Memory B cell (primary cell): ENCODE data around the gene TRIM16.
"Not testable (repeated sequence)": the region's sequence is repeated elsewhere in the genome, so short reads cannot be mapped to it uniquely, and the experiment has no call there.

Source experiments
- ATAC-seq: fragments of 150-1000 bp; cut with Tn5 transposase; 2 replicates; pipeline ENCODE4 v1.10.0; 2021; ENCODE audit warnings: low read depth, mild to moderate bottlenecking, moderate library complexity
- DNase-seq, 2 donors: peaks; one replicate each; pipeline ENCODE4 v3.0.0; 2022; ENCODE audit warnings: low spot score in 2 of 2
- H3K27ac Mint-ChIP-seq: one replicate; pipeline ENCODE4 v1.8.0; 2022; ENCODE audit warnings: mild to moderate bottlenecking, moderate library complexity, mixed read lengths
- H3K27me3 Mint-ChIP-seq: one replicate; pipeline ENCODE4 v1.8.0; 2022; ENCODE audit warnings: mixed read lengths
- H3K36me3 Mint-ChIP-seq: one replicate; pipeline ENCODE4 v1.8.0; 2022; ENCODE audit warnings: mild to moderate bottlenecking, mixed read lengths
- H3K4me1 Mint-ChIP-seq: one replicate; pipeline ENCODE4 v1.8.0; 2022; ENCODE audit warnings: mixed read lengths
- H3K4me3 Mint-ChIP-seq: one replicate; pipeline ENCODE4 v1.8.0; 2022; ENCODE audit warnings: mild to moderate bottlenecking, moderate library complexity, mixed read lengths
- H3K9me3 Mint-ChIP-seq: one replicate; pipeline ENCODE4 v1.8.0; 2022; ENCODE audit warnings: mixed read lengths

Gene TRIM16

GRCh38 chr17:15650741-15651582 is 33.1 kb downstream of the TRIM16 start:
- Mint-ChIP-seq H3K9me3 (no peaks in the 10 kb centered on the region), H3K27me3 (no peaks in the 10 kb centered on the region), H3K36me3 (peaks cover 8% of the 10 kb centered on the region), H3K4me3 (no peak overlapping the region), H3K4me1 (no peaks in the 10 kb centered on the region), H3K27ac (no peak overlapping the region)
- ATAC-seq (no peak), DNase-seq (no peak)

DNA sequence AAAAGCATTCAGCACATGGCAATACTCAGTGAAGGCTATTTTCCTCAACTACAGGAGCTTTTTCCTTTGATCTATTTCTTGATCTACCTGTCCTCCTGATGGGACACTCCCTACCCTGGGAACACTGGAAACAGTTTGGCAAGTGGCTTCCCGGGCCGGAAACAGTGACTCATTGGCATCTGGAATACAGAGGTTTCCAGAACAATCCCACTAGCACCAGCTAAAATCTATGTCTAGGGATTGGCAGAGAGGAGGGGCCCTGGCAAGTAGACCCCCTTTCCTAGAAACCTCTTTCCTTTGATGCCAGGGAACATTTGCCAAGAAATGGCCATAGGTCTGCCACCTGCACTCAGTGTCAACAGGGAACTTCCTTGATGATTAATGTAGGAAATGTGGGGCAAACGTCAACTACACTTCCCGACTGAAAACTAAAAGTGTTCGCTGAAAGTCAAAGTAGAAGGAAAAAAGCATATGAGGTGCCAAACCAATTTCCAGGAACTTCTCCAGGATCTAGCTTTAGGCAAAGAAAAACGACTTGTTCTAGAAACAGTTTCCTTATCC is 34.2 kb downstream of the TRIM16 start:
- Mint-ChIP-seq H3K27me3 (no peaks in the 10 kb centered on the region), H3K4me1 (no peaks in the 10 kb centered on the region), H3K9me3 (no peaks in the 10 kb centered on the region), H3K36me3 (peaks cover 8% of the 10 kb centered on the region), H3K27ac (no peak overlapping the region), H3K4me3 (no peak overlapping the region)
- no peak for ATAC-seq
- no peak for DNase-seq

DNA sequence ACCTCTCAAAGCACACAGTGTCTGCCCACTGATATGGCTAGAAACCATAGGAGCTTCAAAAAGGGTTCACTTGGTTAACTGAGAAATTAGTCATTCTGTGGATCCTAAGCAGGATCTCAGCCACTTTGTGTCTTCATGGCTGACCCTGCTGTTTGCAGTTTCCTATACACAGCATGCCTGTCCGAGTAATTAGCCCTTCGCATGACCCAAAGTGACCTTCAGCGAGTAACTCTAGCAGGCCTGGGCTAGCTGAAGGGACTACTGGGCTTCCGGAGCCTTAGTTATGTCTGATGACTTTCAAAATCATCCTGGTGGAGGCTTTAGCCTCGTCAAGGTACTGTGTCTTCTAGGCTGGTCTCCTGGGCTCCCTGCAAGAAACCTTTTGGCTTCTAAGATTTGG is 35.7 kb downstream of the TRIM16 start:
- H3K9me3 Mint-ChIP-seq, result no peaks in the 10 kb centered on the region
- no peaks in the 10 kb centered on the region for H3K4me1 Mint-ChIP-seq
- H3K27me3 Mint-ChIP-seq, result no peaks in the 10 kb centered on the region
- H3K27ac Mint-ChIP-seq, result no peak overlapping the region
- H3K36me3 Mint-ChIP-seq, result peaks cover 4% of the 10 kb centered on the region
- DNase-seq, result no peak
- H3K4me3 Mint-ChIP-seq, result no peak overlapping the region
- ATAC-seq, result no peak

GRCh38 chr17:15645942-15646312 is 38.2 kb downstream of the TRIM16 start:
- H3K36me3 Mint-ChIP-seq, ATAC-seq, H3K4me3 Mint-ChIP-seq, DNase-seq, H3K4me1 Mint-ChIP-seq, H3K27me3 Mint-ChIP-seq, H3K27ac Mint-ChIP-seq, H3K9me3 Mint-ChIP-seq: not testable (repeated sequence)

GRCh38 chr17:15645099-15645941 is 38.8 kb downstream of the TRIM16 start:
- H3K4me1 Mint-ChIP-seq, H3K27ac Mint-ChIP-seq, ATAC-seq, H3K27me3 Mint-ChIP-seq, H3K4me3 Mint-ChIP-seq, H3K36me3 Mint-ChIP-seq, H3K9me3 Mint-ChIP-seq, DNase-seq: not testable (repeated sequence)

DNA sequence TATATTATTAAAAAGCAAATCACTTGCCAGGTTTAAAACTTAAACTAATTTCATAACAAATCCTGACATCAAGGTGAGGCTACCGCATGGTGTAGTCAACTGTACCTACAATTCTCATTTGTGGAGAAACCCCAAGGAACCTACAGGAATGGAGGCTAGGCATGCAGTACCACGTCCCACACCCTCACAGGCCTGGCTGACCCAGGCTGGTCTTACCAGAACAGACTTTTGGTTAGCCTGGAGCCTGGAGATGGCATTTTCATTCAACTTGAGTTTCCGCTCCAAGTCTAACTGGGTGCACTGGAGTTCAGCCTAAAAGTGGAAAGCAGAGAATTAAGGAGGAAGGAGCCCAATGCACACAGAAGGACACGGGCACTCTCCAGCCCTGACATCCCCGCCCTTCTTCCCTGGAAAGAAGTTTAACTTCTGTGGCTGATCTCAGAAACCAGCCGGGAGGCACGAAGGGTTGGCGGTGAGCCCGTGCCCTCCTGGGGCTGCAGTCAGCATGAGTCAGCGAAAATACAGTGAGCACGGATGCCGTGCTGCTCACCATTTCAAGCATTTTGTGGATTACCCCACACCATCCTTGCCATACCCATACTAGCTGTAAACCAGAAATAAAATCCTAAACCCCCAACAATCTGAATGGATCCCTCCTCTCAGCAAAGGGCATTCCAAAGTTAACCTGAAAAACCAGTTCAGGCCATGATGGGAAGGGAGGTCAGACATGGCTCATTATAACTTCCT is 41.4 kb downstream of the TRIM16 start:
- not testable (repeated sequence) for H3K4me3 Mint-ChIP-seq, DNase-seq, ATAC-seq, H3K4me1 Mint-ChIP-seq, H3K27me3 Mint-ChIP-seq, H3K9me3 Mint-ChIP-seq, H3K27ac Mint-ChIP-seq, H3K36me3 Mint-ChIP-seq

- ATAC-seq, H3K9me3 Mint-ChIP-seq, DNase-seq, H3K27me3 Mint-ChIP-seq, H3K36me3 Mint-ChIP-seq, H3K4me3 Mint-ChIP-seq, H3K4me1 Mint-ChIP-seq, H3K27ac Mint-ChIP-seq: not testable (repeated sequence)
Observed at GRCh38 chr17:15642014-15642413, 42.1 kb downstream of the TRIM16 start.

GRCh38 chr17:15630930-15631453 is 53.1 kb downstream of the TRIM16 start:
- H3K27ac Mint-ChIP-seq, H3K4me1 Mint-ChIP-seq, H3K27me3 Mint-ChIP-seq, ATAC-seq, H3K9me3 Mint-ChIP-seq, DNase-seq, H3K4me3 Mint-ChIP-seq: not testable (repeated sequence)
- H3K36me3 Mint-ChIP-seq, result peaks cover 16% of the 10 kb centered on the region

DNA sequence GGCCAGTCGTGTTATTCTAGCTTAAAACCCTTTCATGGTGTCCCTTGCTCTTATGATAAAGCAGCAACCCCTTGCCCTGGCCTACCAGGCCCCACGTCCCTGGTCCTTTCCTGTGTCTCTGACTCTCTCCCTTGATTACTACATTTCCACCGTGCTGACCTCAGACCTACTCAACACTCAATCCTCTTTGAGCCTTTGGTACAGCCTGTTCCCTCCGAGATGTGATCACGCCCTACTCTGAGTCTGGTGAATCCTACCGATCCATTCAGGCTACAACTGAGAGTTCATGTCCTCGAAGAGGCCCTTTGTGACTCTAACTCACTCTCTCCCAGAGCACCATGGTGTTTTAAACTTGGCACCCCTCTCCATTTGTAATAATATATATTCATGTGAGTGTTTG is 54.1 kb downstream of the TRIM16 start:
- not testable (repeated sequence) for DNase-seq, H3K9me3 Mint-ChIP-seq, H3K4me1 Mint-ChIP-seq, ATAC-seq, H3K27ac Mint-ChIP-seq, H3K4me3 Mint-ChIP-seq, H3K27me3 Mint-ChIP-seq
- peaks cover 13% of the 10 kb centered on the region for H3K36me3 Mint-ChIP-seq

- not testable (repeated sequence) for H3K4me3 Mint-ChIP-seq, DNase-seq, H3K4me1 Mint-ChIP-seq, H3K27me3 Mint-ChIP-seq, ATAC-seq, H3K36me3 Mint-ChIP-seq, H3K27ac Mint-ChIP-seq, H3K9me3 Mint-ChIP-seq
Observed at GRCh38 chr17:15623661-15624209, 60.4 kb downstream of the TRIM16 start.

GRCh38 chr17:15623255-15623654 is 60.9 kb downstream of the TRIM16 start:
- not testable (repeated sequence) for ATAC-seq, H3K9me3 Mint-ChIP-seq, H3K4me3 Mint-ChIP-seq, H3K4me1 Mint-ChIP-seq, H3K27me3 Mint-ChIP-seq, H3K36me3 Mint-ChIP-seq, DNase-seq, H3K27ac Mint-ChIP-seq

- DNase-seq, H3K4me1 Mint-ChIP-seq, H3K4me3 Mint-ChIP-seq, H3K9me3 Mint-ChIP-seq, ATAC-seq, H3K27ac Mint-ChIP-seq, H3K27me3 Mint-ChIP-seq, H3K36me3 Mint-ChIP-seq: not testable (repeated sequence)
Observed at GRCh38 chr17:15622124-15622523, 62.0 kb downstream of the TRIM16 start.

- DNase-seq, ATAC-seq, H3K27ac Mint-ChIP-seq, H3K4me1 Mint-ChIP-seq, H3K9me3 Mint-ChIP-seq, H3K27me3 Mint-ChIP-seq, H3K4me3 Mint-ChIP-seq, H3K36me3 Mint-ChIP-seq: not testable (repeated sequence)
Observed at GRCh38 chr17:15619331-15620058, 64.6 kb downstream of the TRIM16 start, which contains the start of gene FBXW10B. Gene FBXW10B (minus strand): TSS chr17:15619704. CDS start chr17:15619512, 192 bp downstream.
